Measurements from ENCODE around the gene SERF2.
"Not testable (repeated sequence)": the region's sequence is repeated elsewhere in the genome, so short reads cannot be mapped to it uniquely, and the experiment has no call there.

The SERF2 gene

DNA sequence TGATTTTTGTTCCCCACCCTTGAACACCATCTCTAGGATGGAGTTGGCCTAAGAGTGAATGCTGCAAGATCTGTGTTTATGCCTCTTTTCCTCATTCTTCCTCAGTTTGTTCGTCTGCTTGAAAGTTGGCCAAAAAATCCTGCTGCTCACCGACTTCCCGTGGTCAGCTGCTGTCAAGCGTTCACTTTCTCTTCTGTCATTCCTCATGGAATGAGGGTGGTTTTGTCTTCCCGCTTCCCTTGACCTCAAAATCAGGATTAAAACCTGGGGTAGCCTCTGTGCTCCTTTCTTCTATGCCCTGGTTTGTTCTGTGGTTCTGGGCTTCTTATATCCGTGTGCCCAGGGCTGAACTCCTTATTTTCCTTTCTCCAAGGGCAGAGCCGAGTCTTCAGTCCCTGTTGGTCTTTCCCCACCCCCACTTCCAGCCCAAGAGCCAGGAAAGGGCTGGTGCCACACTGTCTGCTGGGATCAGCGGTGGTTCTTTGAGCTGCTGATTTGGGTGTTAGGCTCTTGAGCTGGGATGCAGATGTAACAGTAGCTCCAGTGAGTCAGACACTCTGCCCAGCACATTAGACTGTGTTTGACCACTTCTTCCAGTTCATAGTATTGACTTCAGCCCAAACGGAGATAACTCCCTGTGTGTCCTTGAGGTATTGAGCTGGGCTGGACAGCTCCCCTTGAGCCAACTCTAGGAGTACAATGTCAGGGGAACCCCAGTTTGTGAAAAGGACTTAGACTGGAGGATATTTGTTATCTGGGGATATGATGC is 2.3 kb downstream of the SERF2 start:
- no peak for DNase-seq

DNA sequence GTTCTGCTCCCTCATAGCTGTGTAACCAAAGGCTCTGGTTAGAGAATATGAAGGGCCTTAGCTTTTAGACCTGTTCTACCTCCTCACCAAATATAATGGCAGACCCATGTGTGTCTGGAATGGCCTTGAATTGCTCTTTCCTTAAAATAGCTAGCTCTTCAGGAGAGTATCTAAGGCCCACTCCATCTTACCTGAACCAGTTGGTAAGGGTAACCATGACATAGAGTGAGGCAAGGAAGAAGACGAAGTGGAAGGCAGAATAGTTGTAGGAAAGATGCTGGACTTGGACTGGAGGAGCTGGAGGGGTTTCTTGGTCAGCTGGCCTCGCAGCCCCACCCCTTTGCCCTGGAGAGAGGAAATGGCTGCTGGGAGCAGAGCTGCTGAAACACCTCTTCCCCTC is 3.1 kb downstream of the SERF2 start:
- no peak for DNase-seq

DNA sequence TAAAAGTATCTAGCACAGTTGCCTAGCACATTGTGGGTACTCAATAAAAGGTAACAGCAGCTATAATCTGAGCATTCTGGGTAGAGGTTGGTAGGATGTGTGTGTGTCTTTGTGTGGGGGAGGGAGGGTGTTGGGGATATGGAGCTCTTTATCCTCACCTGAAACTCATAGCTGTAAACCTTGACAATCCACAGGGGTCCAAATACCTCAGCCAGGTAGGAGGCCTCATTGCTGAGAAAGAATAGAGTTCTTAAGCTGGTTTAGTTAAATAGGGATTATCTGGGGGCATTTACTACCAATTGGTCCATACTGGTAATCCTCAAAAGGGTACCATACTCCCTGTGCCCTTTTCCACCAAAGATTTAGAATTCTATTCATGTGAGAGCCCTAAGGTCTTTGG is 3.9 kb downstream of the SERF2 start:
- DNase-seq, result no peak

DNA sequence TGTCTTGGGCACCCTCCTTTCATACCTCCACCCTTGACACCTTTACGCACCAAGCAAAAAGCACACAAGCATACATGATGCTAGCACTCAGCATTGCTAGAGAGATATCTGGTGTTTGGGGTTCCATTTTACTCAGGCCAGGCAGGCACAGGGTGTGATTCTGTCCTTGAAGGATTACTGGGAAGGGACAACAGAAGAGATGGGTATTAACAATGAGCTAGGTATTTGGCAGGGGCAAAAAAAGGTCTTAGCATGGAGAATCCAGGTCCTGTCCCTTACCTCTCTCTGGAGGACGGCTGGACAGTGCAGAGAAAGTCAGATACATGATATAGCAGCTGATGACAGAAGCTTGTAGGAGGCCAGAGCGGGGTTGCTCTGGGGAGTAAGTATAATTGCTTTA is 4.4 kb downstream of the SERF2 start:
- no peak for DNase-seq

DNA sequence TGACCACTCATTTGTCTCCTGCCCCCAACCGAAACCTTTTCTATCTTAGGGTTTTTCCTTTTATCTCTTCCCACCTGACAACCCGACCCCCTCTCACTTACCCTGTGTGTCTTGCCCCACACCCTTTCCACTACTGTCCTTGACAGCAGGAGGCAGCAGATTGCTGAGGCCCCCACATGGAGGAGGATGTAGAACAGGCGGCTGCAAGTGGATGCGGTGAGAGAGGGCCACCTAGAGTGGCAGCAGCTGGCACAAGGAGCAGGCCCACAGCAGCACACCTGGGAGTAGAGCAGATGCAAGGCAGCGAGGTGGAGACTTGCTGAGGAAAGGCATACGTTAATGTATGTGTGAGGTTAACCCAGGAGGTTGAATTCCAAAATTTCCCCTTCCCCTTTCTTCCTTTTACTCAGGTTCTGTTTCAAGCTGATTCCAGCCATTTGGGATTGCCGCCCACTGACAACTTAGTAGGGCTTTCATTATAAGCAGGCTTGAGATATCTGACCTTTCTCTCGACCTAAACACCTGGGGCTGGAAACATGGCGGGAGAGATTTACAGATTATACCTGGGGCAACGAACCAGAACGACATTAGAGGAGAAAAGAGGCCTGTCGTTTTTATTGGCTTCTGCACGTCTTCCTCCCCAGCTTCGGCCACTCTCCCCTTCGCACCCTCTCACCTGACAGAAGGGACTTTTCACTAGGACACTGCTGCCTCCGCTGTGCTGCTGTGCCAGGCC is 7.3 kb downstream of the SERF2 start:
- DNase-seq, result no peak

DNA sequence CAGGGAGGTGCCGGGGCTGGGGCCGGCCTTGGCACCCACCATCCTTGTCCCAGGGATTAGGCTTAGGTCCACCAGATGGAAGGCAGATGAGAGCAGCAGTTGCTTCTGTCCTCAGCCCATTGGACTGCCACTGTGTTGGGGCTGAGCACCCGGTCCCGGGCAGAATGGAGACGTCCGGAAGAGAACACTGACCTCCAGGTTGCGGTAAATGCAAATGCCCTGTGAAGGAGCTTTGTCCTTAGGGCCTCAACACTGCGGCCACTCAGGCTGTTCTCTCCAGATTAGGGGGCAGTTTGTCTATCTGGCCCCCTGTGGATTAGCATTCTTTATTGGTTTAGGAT is 7.8 kb downstream of the SERF2 start, which contains the start of gene SERINC4:
TSS of gene SERINC4 (minus strand) at position 276 of the 341 bp plus-strand sequence. CDS start at position 42, 234 bp downstream.
- no peak for DNase-seq

DNA sequence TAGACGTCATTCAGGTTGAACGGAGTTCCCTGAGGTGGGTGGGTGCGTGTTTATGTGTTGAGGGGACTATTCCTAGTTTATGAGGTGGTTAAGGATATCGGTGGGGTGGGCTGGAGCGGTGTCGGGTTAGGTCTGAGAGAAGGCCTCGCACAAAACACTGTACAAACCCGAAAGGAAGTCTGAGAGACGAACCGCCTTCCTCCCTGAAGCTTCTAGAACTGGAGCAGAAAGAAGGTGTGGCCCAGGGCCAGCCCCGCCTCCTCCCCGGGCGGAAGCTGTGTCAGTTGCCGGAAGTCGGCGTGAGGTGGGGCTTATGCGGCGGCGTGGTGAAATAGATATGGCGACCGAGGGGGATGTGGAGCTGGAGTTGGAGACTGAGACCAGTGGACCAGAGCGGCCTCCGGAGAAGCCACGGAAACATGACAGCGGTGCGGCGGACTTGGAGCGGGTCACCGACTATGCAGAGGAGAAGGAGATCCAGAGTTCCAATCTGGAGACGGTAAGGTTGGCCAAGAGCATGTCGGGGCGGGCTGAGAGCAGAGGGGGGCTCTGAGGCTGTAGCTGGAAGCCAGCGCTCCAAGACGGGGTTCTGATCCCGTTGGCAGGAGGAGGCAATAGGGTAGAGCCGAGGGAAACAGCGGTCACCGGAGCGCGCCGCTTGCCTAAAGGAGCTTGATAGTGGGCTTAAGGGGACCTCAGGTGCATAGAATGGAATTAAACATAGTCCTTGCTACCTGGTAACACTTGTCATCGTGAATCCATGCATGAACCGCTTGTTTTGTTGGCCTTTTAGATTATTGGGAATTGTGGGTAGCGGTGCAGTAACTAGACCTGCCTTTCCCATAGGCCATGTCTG is 8.4 kb downstream of the SERF2 start, which contains the start of gene HYPK:
TSS of gene HYPK (plus strand) at position 314 of the 856 bp plus-strand sequence. CDS start at position 338, 24 bp downstream.
- peak; percentile 94 for DNase-seq

DNA sequence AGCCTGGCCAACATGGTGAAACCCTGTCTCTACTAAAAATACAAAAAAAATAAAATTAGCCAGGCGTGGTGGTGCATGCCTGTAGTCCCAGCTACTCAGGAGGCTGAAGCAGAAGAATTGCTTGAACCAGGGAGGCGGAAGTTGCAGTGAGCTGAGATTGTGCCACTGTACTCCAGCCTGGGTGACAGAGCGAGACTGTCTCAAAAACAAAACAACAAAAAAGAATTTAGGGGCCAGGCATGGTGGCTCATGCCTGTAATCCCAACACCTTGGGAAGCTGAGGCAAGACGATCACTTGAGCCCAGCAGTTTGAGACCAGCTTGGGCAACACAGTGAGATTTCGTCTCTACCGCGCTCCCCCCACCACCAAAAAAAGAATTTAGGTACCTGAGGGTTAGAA is 10.6 kb downstream of the SERF2 start:
- DNase-seq, result not testable (repeated sequence)

DNA sequence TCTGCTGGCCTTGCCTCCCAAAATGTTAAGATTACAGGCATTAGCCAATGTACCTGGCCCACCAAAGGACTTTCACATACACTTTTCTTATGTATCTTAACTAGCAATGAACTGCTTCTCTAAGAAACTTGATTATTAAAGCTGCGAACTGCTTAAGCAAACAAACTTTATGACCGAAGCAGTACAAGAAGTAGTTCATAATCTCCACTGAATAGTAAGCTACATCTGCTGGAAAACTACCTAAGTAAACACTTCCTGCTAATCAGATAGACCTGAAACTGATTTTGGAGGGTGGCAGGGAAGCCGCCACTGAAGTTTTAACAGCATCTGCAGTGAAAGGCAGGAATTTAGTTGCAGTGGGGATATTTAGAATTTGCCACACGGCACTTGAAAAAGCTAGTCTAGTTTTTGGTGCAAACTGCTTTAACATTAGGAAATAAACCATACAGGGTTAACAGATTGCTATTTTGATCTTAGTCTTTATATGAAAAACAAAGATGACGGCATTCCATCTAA is 16.4 kb downstream of the SERF2 start:
- DNase-seq, result no peak

DNA sequence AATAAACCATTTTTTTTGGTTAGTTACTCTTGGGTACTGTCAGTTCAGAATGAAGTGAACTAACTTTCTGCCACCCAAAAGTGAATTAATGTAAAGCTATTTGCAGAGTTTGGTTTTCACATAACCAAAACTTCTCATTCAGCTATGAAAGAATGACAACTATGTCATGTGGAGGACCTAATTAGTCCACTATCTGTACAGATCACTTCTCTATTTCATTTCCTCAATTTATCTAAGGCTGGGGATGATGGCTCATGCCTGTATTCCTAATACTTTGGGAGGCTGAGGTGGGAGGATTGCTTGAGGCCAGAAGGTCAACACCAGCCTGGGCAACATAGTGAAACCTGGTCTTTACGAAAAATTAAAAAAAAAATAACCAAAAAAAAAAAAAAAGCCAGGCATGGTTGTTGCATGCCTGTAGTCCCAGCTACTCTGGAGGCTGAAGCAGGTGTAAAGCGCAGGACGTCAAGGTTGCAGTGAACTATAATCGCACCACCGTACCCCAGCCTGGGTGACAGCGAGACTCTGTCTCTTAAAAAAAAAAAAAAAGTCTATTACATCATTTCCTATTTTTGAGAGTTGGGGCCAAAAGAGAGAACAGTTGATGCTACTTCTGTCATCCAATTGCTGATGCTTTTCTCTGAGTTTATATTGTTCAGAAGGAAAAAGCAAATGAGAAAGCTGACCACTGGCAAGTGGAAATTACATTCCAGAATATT is 17.0 kb downstream of the SERF2 start:
- no peak for DNase-seq

DNA sequence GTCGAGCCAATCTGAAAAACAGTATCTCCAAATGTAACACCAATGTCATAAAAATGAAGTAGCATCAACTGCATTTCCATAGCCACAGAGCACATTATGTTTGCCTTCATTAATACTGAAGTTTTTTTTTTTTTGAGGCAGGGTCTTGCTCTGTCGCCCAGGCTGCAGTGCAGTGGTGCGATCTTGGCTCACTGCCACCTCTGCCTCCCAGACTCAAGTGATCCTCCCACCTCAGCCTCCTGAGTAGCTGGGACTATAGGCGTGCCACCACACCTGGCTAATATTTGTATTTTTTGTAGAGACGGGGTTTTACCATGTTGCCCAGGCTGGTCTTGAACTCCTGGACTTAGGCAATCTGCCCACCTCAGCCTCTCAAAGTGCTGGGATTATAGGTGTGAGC is 22.9 kb downstream of the SERF2 start:
- DNase-seq, result not testable (repeated sequence)

DNA sequence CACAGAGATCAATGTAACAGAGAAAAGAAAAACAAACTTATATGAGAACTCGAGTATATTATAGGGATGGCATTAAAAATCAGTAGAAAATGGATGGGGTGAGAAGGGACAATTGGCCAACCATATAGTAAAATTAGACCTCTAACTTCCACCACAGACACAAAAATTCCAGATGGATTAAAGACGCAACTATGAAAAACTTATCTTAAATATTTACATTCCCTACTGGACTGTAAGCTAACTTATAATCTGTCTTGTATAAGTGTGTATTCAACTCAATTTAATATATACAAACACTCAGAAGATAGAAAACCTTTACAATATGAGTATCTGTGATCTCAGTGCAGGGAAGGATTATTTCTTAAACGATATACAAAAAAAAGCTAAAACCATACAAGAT is 29.4 kb downstream of the SERF2 start:
- no peak for DNase-seq

DNA sequence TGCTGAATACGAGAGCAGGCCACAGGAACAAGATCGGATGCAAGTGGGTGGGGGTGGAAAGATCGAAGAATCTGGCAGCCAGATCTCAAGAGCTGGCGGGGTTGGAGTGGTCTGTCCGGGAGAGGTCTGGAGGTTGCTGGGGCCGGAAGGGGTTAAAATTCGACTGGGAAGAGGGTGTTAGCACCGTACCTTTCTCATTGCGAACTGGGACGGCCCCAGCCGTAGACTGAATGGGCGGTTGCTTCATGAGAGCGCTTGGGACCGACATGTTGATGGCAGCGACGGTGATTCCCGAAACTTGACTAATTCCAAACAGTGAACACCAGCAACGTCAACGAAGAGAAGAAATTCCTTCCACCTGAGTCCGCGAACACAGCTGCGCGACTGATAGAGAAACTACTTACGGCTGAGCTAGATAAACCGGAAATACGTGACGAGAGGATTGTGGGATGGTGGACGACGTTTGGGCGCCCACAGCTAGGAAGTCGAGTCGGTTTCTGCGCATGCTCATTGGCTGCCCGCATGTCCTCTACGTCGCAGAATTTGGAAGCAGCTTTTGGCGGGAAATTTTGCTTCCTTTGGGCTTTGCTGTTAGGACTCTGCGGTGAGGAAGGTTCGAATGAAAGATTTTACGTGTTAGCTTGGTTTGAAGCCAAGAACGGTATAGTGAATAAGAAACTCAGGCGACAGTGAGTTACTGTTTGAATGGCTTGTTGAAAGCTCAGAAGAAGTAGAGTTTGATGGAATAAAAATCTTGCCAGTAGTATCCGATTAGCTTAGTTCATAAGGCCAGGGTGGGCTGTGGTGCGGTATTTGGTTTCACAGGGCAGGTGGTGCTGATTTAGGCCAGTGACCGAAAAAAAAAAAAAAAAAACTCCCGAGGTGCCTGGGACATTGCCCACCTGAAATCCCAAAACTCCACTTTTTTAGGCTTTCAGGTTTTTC is 32.5 kb downstream of the SERF2 start, which contains the start of gene MFAP1:
TSS of gene MFAP1 (minus strand) at position 389 of the 945 bp plus-strand sequence. CDS start at position 268, 121 bp downstream.
- DNase-seq, result peak; percentile 89

DNA sequence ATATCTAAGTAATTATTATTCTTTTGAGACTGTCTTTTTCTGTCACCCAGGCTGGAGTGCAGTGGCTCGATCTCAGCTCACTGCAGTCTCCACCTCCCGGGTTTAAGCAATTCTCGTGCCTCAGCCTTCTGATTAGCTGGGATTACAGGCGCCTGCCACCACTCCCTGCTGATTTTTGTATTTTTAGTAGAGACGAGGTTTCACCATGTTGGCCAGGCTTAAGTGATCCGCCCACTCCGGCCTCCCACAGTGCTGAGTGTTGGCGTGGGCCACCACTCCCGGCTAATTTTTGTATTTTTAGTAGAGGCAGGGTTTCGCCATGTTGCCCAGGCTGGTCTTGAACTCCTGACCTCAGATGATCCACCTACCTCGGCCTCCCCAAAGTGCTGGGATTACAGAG is 33.2 kb downstream of the SERF2 start:
- not testable (repeated sequence) for DNase-seq

DNA sequence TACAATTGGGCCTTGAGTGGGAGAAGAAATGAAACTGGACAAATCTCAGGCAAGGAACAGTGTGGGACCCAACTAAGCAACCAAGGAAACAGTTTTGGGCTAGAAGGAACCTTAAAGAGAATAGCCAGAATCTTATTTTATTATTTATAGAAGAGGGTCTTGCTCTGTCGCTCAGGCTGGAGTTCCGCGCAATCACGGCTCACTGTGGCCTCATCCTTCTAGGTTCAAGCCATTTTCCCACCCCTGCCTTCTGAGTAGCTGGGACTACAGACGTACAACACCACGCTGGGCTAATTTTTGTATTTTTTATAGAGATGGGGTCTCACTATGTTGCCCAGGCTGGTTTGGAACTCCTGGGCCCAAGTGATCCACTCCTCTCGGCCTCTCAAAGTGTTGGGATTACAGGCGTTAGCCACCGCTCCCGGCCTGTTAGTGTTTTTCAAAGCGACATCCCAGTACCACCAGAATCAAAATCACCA is 33.9 kb downstream of the SERF2 start:
- DNase-seq, result no peak

DNA sequence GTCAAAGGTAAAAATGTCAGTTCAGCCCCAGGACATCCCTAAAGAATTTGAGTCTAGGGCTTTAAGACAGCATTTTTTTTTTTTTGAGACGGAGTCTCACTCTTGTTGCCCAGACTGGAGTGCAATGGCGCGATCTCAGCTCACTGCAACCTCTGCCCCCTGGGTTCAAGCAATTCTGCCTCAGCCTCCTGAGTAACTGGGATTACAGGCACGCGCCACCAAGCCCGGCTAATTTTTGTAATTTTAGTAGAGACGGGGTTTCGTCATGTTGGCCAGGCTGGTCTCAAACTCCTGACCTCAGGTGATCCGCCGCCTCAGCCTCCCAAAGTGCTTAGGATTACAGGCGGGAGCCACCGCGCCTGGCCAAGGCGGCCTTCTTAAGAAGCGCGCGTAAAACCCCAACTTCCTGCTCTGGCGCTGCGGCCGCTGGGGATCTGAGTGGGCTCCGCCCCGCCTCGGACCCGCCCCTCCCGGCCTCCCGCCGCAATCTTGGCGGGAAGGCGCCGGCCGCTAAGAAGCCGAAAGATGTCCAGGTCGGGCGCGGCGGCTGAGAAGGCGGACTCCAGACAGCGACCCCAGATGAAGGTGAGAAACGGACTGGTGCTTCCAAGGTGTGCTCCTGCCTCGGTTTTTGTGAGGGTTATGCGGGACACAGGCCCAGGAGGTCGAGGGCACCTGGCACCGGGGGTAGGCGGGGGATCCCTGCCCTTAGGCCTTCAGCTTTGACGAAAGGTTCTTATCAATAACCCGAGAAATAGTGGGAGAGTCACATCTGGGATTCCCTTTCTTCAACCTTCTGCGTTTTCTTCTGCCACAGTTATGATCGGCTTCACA is 34.6 kb downstream of the SERF2 start, which contains the start of gene WDR76:
TSS of gene WDR76 (plus strand) at position 495 of the 834 bp plus-strand sequence. CDS start at position 526, 31 bp downstream.
- peak; percentile 88 for DNase-seq

DNA sequence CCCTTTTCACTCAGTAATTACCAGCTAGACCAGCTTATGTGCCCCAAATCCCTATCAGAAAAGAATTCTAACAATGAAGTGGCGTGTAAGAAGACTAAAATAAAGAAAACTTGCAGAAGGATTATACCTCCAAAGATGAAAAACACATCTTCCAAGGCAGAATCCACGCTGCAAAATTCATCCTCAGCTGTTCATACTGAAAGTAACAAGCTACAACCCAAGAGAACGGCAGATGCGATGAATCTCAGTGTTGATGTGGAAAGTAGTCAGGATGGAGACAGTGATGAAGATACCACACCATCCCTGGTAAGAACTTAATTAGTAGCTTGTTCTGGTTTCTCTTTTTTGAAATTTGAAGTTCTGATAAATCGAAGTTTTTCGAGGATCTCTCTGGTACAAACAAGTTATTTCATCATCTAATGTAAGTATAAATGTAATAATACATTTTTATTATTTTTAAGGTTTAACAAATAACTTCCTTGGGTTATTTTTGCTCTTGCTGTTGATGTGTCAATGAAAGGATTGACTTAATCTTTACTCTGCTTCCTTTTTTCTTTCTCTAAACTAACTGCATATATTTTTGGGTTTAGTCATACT is 36.0 kb downstream of the SERF2 start:
- no peak for DNase-seq

DNA sequence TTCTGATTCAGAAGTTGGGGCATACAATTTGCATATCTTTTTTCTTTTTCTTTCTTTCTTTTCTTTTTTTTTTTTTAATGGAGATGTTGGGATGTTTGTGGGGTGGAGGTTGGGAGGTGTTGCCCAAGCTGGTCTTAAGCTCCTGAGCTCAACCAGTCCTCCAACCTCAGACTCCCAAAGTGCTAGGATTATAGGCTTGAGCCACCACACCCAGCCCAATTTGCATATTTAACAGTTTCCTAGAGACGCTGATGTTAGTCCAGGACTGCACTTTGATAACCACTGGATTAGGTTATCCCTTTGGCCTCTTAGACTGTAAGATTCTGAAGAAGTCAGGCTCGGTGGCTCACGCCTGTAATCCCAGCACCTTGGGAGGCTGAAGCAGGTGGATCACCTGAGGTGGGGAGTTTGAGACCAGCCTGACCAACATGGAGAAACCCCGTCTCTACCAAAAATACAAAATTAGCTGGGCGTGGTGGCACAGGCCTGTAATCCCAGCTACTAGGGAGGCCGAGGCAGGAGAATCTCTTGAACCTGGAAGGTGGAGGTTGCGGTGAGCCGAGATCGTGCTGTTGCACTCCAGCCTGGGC is 37.9 kb downstream of the SERF2 start:
- DNase-seq, result not testable (repeated sequence)

Data from activated CD8-positive, alpha-beta memory T cell treated with anti-CD3 and anti-CD28 coated beads for 24 hours (primary cell).